HFF-Myc (cell line): ENCODE data around the gene PSME1.

Experiments used
- DNase-seq: peaks from one replicate; pipeline ENCODE4 v3.0.0-alpha.2; 2011; ENCODE audit warnings: low read depth; ENCODE audit errors: extremely low read depth
- H3K4me3 ChIP-seq: replicated peaks from 2 replicates; pipeline ENCODE4 v1.5.1; 2011; ENCODE audit warnings: low read depth, mild to moderate bottlenecking, control low read depth, low read length
- CTCF ChIP-seq: IDR thresholded peaks from 2 replicates; pipeline ENCODE4 v1.5.1; 2012; ENCODE audit warnings: mild to moderate bottlenecking, low read depth, low read length, control low read depth; ENCODE audit errors: missing control alignments

Gene PSME1

GRCh38 chr14:24135584-24135833 is 485 bp upstream of the PSME1 start:
- TF ChIP-seq CTCF = no peak
- no peak for DNase-seq
- peak overlapping the region; percentile 79 for H3K4me3 ChIP-seq

- no peak for DNase-seq
- H3K4me3 ChIP-seq = peak overlapping the region; percentile 79
- TF ChIP-seq CTCF = no peak
These were observed 912 bp downstream of the PSME1 start for GRCh38 chr14:24136684-24137528.

- no peak for TF ChIP-seq CTCF
- no peak for DNase-seq
- no peak overlapping the region for H3K4me3 ChIP-seq
These were observed 1.8 kb downstream of the PSME1 start for GRCh38 chr14:24137529-24138395.

GRCh38 chr14:24138396-24139271 is 2.6 kb downstream of the PSME1 start:
- no peak for TF ChIP-seq CTCF
- H3K4me3 ChIP-seq = no peak overlapping the region
- DNase-seq = no peak

- peak overlapping the region; percentile 81 for H3K4me3 ChIP-seq
- TF ChIP-seq CTCF = no peak
- no peak for DNase-seq
These were observed 3.4 kb downstream of the PSME1 start for GRCh38 chr14:24139272-24139934.
